HepG2 (cell line): ENCODE results near the gene ERMARD. TPM values are rescaled to one million over a fixed set of nuclear protein-coding genes. Genes with fewer than 3 reads are reported as not detected.
A peak's percentile ranks its signal among the peaks of the same experiment; 100 is the strongest.

Experiments used
- ATAC-seq: fragments of 200-7000 bp; cut with Tn5 transposase; 3 replicates; pipeline ENCODE4 v1.9.1; 2020; ENCODE audit warnings: mild to moderate bottlenecking, moderate library complexity
- BruUV-seq: library from RNA; stranded (reverse); fragments of 400-500 nt; replicated peaks from 2 replicates; lab custom pipeline; 2021; lab: Mats Ljungman, UMichigan
- CTCF ChIA-PET: fragments of 300-600 bp; formaldehyde crosslinking; extraction: SDS; loops from one replicate; lab custom pipeline; 2021; ENCODE audit warnings: low total read pairs, inconsistent platforms, low intra/inter-chr PET ratio; lab: Yijun Ruan, JAX
- POLR2A ChIA-PET: fragments of 350-600 bp; sonication (Branson Sonifier 250); formaldehyde crosslinking; loops from one replicate; lab custom pipeline; 2020; ENCODE audit warnings: antibody characterized with exemption, inconsistent platforms; lab: Yijun Ruan, JAX
- DNase-seq: peaks from one replicate; pipeline ENCODE4 v3.0.0-alpha.2; 2015; ENCODE audit warnings: low spot score
- FAIRE-seq: peaks from 3 replicates; lab custom pipeline; 2011; peaks lifted over from hg19 to GRCh38; lab: Jason Lieb, UNC
- H2AFZ ChIP-seq: one replicate; pipeline ENCODE4 v1.6.1; 2011; ENCODE audit warnings: low read length, inconsistent platforms
- H3K27ac ChIP-seq: fragments of 300-600 bp; 3 replicates; pipeline ENCODE4 v1.8.0; 2011; ENCODE audit warnings: mixed run types, mild to moderate bottlenecking, mixed read lengths, low read length, inconsistent platforms; ENCODE audit not compliant: insufficient read depth; ENCODE audit errors: extremely low read length
- H3K27me3 ChIP-seq, 2 experiments: fragments of 200-600 bp in 1 of 2; 2 replicates in 1 of 2; 3 replicates in 1 of 2; pipeline versions ENCODE4 v1.6.0 to v1.8.0; 2011; ENCODE audit warnings: low read length in 2 of 2, mild to moderate bottlenecking in 2 of 2, moderate library complexity in 2 of 2, inconsistent platforms in 1 of 2; ENCODE audit not compliant: insufficient read depth in 2 of 2, control insufficient read depth in 1 of 2
- H3K36me3 ChIP-seq, 2 experiments: fragments of 200-600 bp in 1 of 2; replicated peaks in 1 of 2; 2 replicates in 1 of 2; 3 replicates in 1 of 2; pipeline versions ENCODE4 v1.5.1 to v1.8.0; 2011; ENCODE audit warnings: low read length in 2 of 2, inconsistent platforms in 1 of 2; ENCODE audit not compliant: insufficient read depth in 2 of 2, control insufficient read depth in 1 of 2
- H3K4me1 ChIP-seq: 2 replicates; pipeline ENCODE4 v1.5.1; 2012; ENCODE audit warnings: low read length, inconsistent platforms; ENCODE audit not compliant: insufficient read depth
- H3K4me2 ChIP-seq: 2 replicates; pipeline ENCODE4 v1.6.0; 2011; ENCODE audit warnings: low read depth, low read length, inconsistent platforms
- H3K4me3 ChIP-seq, 3 experiments: fragments of 200-600 bp in 1 of 3; sonication (generic), shearing (Covaris generic) in 1 of 3; replicated peaks in 1 of 3; 2 replicates each; pipeline ENCODE4 v1.5.1; 2011 to 2016; ENCODE audit warnings: low read length in 3 of 3, inconsistent platforms in 2 of 3, low read depth in 2 of 3, mild to moderate bottlenecking in 2 of 3, control low read depth in 1 of 3, mixed read lengths in 1 of 3; ENCODE audit not compliant: insufficient read depth in 1 of 3
- H3K79me2 ChIP-seq: one replicate; pipeline ENCODE4 v1.6.1; 2011; ENCODE audit warnings: low read length, inconsistent platforms; ENCODE audit not compliant: insufficient read depth
- H3K9ac ChIP-seq: 2 replicates; pipeline ENCODE4 v1.6.0; 2011; ENCODE audit warnings: mild to moderate bottlenecking, low read depth, low read length, inconsistent platforms; ENCODE audit not compliant: insufficient read depth
- H3K9me3 ChIP-seq: 2 replicates; pipeline ENCODE4 v1.5.1; 2012; ENCODE audit warnings: mild to moderate bottlenecking, low read length
- H4K20me1 ChIP-seq: 2 replicates; pipeline ENCODE4 v1.6.0; 2011; ENCODE audit warnings: inconsistent platforms, mild to moderate bottlenecking, low read length, moderate library complexity; ENCODE audit not compliant: insufficient read depth
- KAT2B ChIP-seq: fragments of 150-350 bp; IDR thresholded peaks from 2 replicates; pipeline ENCODE4 v1.6.1; 2014; ENCODE audit warnings: low read depth, low read length, borderline replicate concordance
- NFAT5 ChIP-seq: sonication (generic); formaldehyde crosslinking; IDR thresholded peaks from 2 replicates; pipeline ENCODE4 v1.4.0; 2020; ENCODE audit warnings: missing genetic modification reagents
- SMARCC2 ChIP-seq: fragments of 450-650 bp; IDR thresholded peaks from 2 replicates; pipeline ENCODE4 v1.6.1; 2017; ENCODE audit warnings: antibody characterized with exemption, mild to moderate bottlenecking
- ZNF552 ChIP-seq: sonication (generic); formaldehyde crosslinking; IDR thresholded peaks from 2 replicates; pipeline ENCODE4 v1.9.0; 2022; ENCODE audit warnings: missing genetic modification reagents, mild to moderate bottlenecking, borderline replicate concordance
- WGBS: methylation state at CpG from one replicate; pipeline ENCODE4 v1.1.6; 2017; ENCODE audit warnings: low lambda C conversion rate; 5-methylcytosine and 5-hydroxymethylcytosine counted together
- in situ Hi-C: cut with HindIII; loops from 2 replicates; pipeline ENCODE4 v1.10.0; 2017; ENCODE audit warnings: low pct_unique_long_range_greater_than_20kb; ENCODE audit not compliant: extremely low pct_ligation_motif_present
- intact Hi-C: fragments of 100-400 bp; cut with micrococcal nuclease; formaldehyde crosslinking; loops from one replicate; pipeline ENCODE4 v1.10.0; 2022; ENCODE audit not compliant: unreplicated experiment
- polyA plus RNA-seq, 8 experiments: library from polyadenylated mRNA; depleted of rRNA in 3 of 8; stranded (reverse) in 7 of 8; unstranded in 1 of 8; fragments of >200 nt; fragmentation: Illumina TruSeq in 4 of 8; extraction: Trizol in 4 of 8; gene quantifications; 2 replicates each; pipeline versions ENCODE4 v1.2.1 to v1.2.3, GENCODE V29; 2011 to 2016; ENCODE audit warnings: low read depth in 4 of 8, missing spikeins in 1 of 8, mixed read lengths in 1 of 8; ENCODE audit not compliant: insufficient read depth in 1 of 8
- total RNA-seq, 5 experiments: library from RNA; depleted of rRNA; stranded (reverse); fragments of >200 nt; fragmentation: Illumina TruSeq; extraction: Trizol; gene quantifications; 2 replicates each; pipeline ENCODE4 v1.2.3, GENCODE V29; 2016; ENCODE audit warnings: low read depth in 1 of 5

Gene ERMARD
- total and polyA plus RNA-seq, 2 of the 13 experiments (the other 11 are each of a cell fraction or from before 2014, with no cell fraction given), result 8.8 to 10.7 TPM

DNA sequence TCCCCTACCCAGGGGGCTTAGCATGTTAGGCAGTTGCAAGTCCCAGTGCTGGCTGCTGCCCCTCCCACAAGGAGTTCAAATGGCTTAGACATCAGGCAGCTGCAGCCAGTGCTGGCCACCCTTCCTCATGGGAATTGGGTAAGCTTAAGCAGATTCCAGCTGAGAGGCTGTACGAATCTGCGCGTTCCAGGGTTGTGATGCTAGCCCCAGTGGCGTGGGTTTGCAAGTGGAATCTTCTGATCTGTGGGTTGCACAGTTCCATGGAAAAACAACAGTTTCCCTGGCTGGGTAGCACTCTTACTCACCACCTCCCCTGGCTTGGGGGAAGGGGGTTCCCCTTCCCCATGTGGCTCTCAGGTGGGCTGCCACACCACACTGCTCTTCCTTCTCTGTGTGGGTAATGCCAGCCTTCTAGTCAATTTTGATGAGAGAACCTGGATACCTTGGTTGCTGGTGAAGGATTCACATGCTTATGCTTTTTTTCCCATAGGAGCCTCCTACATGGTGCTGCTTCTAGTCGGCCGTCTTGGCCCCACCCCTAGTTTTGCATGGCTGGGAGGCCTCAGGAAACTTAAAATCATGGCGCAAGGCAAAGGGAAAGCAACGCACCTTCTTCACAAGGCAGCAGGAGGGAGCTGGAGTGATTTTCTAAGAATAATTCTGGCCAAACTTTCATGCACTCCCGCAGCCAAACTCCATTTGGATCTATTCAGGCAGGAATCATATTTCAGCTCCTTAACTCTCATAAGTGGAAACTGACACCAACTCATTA lies 13.0 kb upstream of the ERMARD start:
- Histone ChIP-seq H3K4me1 (no peaks in the 10 kb centered on the region), H3K9me3 (no peaks in the 10 kb centered on the region), H3K9ac (no peak overlapping the region), H3K27ac (no peak overlapping the region), H4K20me1 (no peaks in the 10 kb centered on the region), H3K79me2 (no peaks in the 10 kb centered on the region), H3K4me3 (no peak overlapping the region), H3K36me3 (no peaks in the 10 kb centered on the region), H3K4me2 (no peak overlapping the region), H3K27me3 (peaks cover 0 to 2% of the 10 kb centered on the region in 2 experiments; a peak in 2 of 5 replicates), H2AFZ (no peak overlapping the region)
- no TSS peak for BruUV-seq
- ChIA-PET POLR2A (interaction anchor here (1.4 kb wide), 1 partner anchor 14 kb away, joined by 3 read pairs; the partner anchor contains the start of gene PHF10), CTCF (no interaction called here)
- in situ Hi-C loops, result no loop called here
- 69% methylated on average over 6 of the region's 9 CpGs for WGBS
- intact Hi-C loops, result no loop called here
- FAIRE-seq, result no peak
- peak; percentile 30; the same call in 1 of the 3 replicates for ATAC-seq
- TF ChIP-seq KAT2B (no peak), SMARCC2 (no peak), ZNF552 (CRISPR knock-in tag) (no peak), NFAT5 (no peak)
- no peak for DNase-seq
